Mammary epithelial cell (primary cell): ENCODE results near the gene HOXA10.

Experiments used
- CTCF ChIP-seq, 2 donors: IDR thresholded peaks in 1 of 2; conservative IDR thresholded peaks in 1 of 2; 2 replicates each; pipeline ENCODE4 v1.5.1; 2011 to 2012; ENCODE audit warnings: inconsistent platforms in 2 of 2, low read length in 2 of 2, mild to moderate bottlenecking in 2 of 2, control low read depth in 1 of 2, low read depth in 1 of 2; ENCODE audit not compliant: insufficient read depth in 1 of 2; ENCODE audit errors: extremely low read depth in 1 of 2
- EZH2 ChIP-seq: IDR thresholded peaks from 2 replicates; pipeline ENCODE4 v1.6.1; 2012; ENCODE audit warnings: low read length, inconsistent platforms, borderline replicate concordance

- no peak for TF ChIP-seq CTCF (conservative IDR thresholded peaks at IDR 0.05 in 1 of 2, IDR thresholded peaks at IDR 0.05 in 1 of 2; ENCODE audit: extremely low read depth in 1 of 2, insufficient read depth in 1 of 2, low read depth in 1 of 2, low read length in 2 of 2)
- no peak for TF ChIP-seq EZH2
These were observed 1.8 kb downstream of the HOXA10 start for GRCh38 chr7:27172315-27172774.
